Skeletal muscle tissue (tissue), 4 donors: ENCODE results near the gene DNMT3A. TPM values are rescaled to one million over a fixed set of nuclear protein-coding genes. Genes with fewer than 3 reads are reported as not detected.

Source experiments
- H3K27ac ChIP-seq: one replicate; pipeline ENCODE4 v1.7.0; 2013; ENCODE audit warnings: mild to moderate bottlenecking, low read depth, low read length, inconsistent platforms
- H3K27me3 ChIP-seq, 3 donors: one replicate each; pipeline ENCODE4 v1.7.0; 2013; ENCODE audit warnings: low read length in 3 of 3; ENCODE audit not compliant: control insufficient read depth in 3 of 3, insufficient read depth in 3 of 3
- H3K36me3 ChIP-seq, 3 donors: one replicate each; pipeline ENCODE4 v1.7.0; 2013; ENCODE audit warnings: low read length in 3 of 3; ENCODE audit not compliant: control insufficient read depth in 3 of 3, insufficient read depth in 3 of 3
- H3K4me1 ChIP-seq, 3 donors: one replicate each; pipeline ENCODE4 v1.7.0; 2013; ENCODE audit warnings: low read length in 3 of 3, mild to moderate bottlenecking in 3 of 3; ENCODE audit not compliant: control insufficient read depth in 3 of 3, insufficient read depth in 3 of 3
- H3K4me3 ChIP-seq, 3 donors: one replicate each; pipeline ENCODE4 v1.7.0; 2013; ENCODE audit warnings: low read length in 3 of 3
- H3K9ac ChIP-seq, 3 donors: one replicate each; pipeline ENCODE4 v1.7.0; 2013; ENCODE audit warnings: low read length in 3 of 3, mild to moderate bottlenecking in 3 of 3, moderate library complexity in 2 of 3, low read depth in 1 of 3
- H3K9me3 ChIP-seq, 3 donors: one replicate each; pipeline ENCODE4 v1.7.0; 2013; ENCODE audit warnings: low read length in 3 of 3; ENCODE audit not compliant: control insufficient read depth in 3 of 3
- total RNA-seq: library from RNA; depleted of rRNA; stranded (reverse); fragments of >200 nt; gene quantifications from one replicate; pipeline ENCODE4 v1.2.3, GENCODE V29; 2014
- donor health status: Osteomylitis.

DNMT3A gene
- total RNA-seq, 1 donor from 2014 or later: 62.1 TPM

DNA sequence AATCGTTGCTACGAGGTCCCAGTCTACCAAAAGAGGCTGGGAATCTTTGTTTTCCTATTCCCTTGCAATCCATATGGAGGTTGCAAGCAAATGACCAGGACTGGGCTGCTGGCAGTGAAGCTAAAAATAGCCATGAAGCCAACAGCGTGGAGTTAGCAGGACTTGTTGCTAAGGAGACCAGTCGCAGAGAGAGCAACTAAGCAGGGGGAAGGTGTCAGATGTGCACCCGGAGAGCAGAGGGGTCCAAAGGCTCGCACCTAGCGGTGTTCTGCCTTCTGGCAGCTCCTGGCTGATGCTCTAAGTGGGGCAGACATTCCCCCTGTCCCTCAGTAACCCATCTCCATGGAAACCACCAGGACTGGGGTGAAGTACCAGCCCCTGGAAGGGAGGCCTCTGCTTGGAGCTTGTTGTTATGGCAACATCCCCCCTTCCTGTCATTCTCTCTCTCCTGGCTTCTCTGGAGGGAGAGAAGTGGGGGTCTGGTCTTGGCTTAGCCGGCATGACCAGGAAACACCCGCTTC, 84.6 kb downstream of the DNMT3A start:
- Histone ChIP-seq H3K9me3 (no peaks in the 10 kb centered on the region), H3K27me3 (no peaks in the 10 kb centered on the region), H3K9ac (peak overlapping the region; percentile 25 to 71 (median 40)), H3K4me1 (peaks cover 19 to 34% (median 25%) of the 10 kb centered on the region in 3 donors), H3K4me3 (no peak overlapping the region), H3K36me3 (peaks cover 14 to 38% (median 26%) of the 10 kb centered on the region in 3 donors), H3K27ac (peak overlapping the region; percentile 71)

DNA sequence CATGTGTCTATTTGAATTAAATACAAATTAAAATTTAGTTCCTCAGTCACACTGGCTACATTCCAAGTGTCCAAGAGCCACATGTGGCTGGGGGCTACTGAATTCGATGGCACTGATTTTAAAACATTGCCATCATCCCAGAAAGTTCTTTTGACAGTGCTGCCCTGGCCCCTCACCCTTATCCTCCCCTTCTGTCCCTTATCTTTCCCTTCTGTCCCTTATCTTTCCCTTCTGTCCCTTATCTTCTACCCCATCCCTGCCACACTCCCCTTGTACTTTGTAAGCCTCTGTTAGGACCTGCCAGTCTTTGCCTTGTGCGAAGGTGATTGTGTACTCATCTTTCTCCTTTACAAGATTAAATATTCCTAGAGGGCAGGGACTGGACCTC, 85.2 kb downstream of the DNMT3A start:
- Histone ChIP-seq H3K27me3 (no peaks in the 10 kb centered on the region), H3K4me1 (peaks cover 19 to 37% (median 30%) of the 10 kb centered on the region in 3 donors), H3K4me3 (no peak overlapping the region), H3K9ac (peak overlapping the region in 2 of 3 donors; percentile 25 to 54), H3K36me3 (peaks cover 14 to 38% (median 26%) of the 10 kb centered on the region in 3 donors), H3K9me3 (no peaks in the 10 kb centered on the region), H3K27ac (peak overlapping the region; percentile 71)

DNA sequence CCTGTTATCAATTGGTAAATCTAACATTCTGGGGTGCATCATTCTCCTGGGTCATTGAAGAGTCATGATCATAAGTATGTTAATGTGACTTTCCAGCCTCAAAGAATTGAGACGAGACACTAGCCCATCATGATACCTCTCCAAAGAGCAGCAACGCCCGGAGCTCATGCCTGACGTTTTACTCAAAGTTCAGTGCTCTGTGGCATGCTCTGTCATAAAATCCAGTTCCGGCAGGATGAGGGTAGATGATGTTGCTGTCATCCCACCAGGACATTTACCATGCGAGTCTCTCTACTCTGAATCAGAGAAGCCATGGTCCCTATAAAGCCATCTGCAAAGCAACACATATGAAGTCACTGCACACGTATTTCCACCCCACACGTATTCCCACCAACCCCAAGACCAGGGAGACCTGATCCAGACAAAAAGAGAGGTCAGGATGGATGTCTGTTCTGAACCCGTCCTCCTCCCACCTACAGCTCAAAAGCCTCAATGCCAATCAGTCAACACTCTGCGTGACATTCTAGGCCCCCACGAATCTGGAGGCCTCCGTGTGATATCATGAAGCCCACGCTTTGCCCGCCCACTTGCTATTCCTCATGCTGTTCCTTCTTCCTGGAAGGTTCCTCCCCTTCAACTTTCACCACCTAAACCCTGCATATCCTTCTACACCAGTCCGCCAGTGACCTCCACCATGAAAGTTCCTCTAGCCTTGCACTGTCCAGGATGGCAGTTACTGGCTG, 85.8 kb downstream of the DNMT3A start:
- Histone ChIP-seq H3K27ac (no peak overlapping the region), H3K9me3 (no peaks in the 10 kb centered on the region), H3K36me3 (peaks cover 14 to 38% (median 26%) of the 10 kb centered on the region in 3 donors)

DNA sequence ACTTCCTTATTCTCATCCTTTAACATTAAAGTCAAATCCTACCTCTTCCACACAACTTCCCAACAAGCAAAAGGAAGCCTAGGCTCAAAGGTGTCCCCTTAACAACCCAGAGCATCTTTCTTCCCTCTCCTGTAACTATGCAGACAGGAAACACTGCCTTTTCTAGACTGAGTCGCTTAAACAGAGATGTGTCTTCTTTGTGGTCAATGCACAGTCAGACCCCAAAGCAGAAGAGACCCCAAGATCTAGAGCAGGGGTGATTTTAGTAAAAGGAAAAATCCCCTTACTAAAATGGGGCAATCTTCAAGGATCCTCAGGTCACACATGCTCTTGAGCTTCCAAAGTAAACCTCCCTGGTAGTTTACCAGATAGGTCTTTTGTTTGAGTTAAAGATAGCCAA, 86.8 kb downstream of the DNMT3A start:
- Histone ChIP-seq H3K4me3 (no peak overlapping the region), H3K9ac (no peak overlapping the region), H3K27me3 (no peaks in the 10 kb centered on the region), H3K36me3 (peaks cover 10 to 33% (median 26%) of the 10 kb centered on the region in 3 donors), H3K27ac (no peak overlapping the region), H3K4me1 (peaks cover 19 to 35% (median 30%) of the 10 kb centered on the region in 3 donors), H3K9me3 (no peaks in the 10 kb centered on the region)

More for the DNA sequence above, 85.8 kb downstream of the DNMT3A start:
- Histone ChIP-seq H3K9ac (no peak overlapping the region), H3K4me1 (peaks cover 19 to 39% (median 34%) of the 10 kb centered on the region in 3 donors), H3K27me3 (no peaks in the 10 kb centered on the region), H3K4me3 (no peak overlapping the region)

DNA sequence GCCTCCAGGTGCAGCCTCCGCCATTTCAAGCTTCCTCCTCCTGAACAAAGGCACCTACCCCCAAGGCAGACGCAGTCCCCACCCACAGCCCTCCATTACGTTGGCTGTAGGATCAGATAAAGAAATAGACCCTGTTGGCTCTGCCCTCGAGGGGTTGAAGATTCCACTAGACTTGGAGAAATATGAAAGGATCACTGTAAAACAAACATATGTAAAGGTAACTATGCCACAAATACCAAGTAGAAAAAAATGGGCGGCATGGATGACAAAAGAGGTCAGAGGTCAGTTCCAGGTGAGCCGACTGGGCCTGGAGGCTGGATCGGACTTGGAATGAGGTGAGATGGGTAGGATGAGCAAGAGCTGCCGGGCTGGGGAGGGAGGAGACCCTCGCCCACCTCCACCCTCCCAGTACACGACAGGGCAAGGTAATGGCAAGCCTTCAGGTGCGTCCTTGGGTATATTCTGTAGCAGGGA, 88.5 kb downstream of the DNMT3A start:
- Histone ChIP-seq H3K4me1 (peaks cover 16 to 28% (median 27%) of the 10 kb centered on the region in 3 donors), H3K9ac (peak overlapping the region in 1 of 3 donors; percentile 60), H3K27ac (no peak overlapping the region), H3K36me3 (peaks cover 12 to 24% (median 24%) of the 10 kb centered on the region in 3 donors), H3K27me3 (no peaks in the 10 kb centered on the region), H3K4me3 (no peak overlapping the region), H3K9me3 (no peaks in the 10 kb centered on the region)

DNA sequence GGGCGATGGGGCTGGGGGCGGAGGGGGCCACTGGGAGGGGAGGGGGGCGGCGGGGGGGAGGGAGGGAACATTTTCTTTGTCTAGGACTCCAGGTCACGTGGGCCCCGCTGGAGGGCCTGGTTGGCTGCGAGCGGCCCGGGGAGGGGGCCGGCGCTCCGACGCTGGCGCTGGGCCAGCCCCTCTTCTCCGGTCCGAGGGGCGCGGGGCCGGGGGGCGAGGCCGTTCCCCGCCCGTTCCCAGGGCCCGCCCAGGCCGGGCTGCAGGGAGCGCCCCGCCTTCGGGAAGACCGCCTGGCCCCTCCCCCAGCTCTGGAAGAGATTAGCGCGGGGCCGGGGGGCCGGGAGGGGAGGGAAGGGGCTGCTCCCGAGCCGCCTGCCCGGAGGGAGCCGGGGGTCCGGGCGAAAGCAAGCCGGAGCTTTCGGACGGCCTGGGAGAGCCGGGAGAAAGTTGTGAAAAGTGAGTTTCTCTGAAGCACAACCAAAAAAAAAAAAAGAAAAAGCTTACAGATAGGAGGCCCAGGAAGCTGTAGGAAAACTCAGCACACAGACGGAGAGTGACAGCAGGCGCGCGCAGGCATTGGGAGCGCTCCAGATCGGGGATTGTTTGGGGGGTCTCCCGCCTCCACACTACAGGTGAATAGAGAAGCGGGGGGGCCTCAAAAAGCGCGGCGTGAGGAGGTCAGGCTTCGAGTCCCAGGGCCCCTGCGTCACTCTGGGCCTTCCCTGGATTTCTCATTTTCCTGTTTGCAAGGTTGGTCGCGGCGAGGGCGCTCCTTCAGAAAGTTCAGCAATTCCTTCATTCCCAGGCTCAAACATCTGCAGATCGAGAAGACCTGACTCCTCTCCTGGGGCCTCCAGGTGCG, 89.2 kb downstream of the DNMT3A start:
- H3K9ac ChIP-seq: peak overlapping the region in 2 of 3 donors; percentile 19 to 60
- H3K36me3 ChIP-seq: peaks cover 17 to 29% (median 29%) of the 10 kb centered on the region in 3 donors
- H3K27me3 ChIP-seq: no peaks in the 10 kb centered on the region
- H3K27ac ChIP-seq: no peak overlapping the region
- peak overlapping the region in 2 of 3 donors; percentile 23 to 35 for H3K4me3 ChIP-seq
- no peaks in the 10 kb centered on the region for H3K9me3 ChIP-seq
- H3K4me1 ChIP-seq: peaks cover 13 to 23% (median 21%) of the 10 kb centered on the region in 3 donors

DNA sequence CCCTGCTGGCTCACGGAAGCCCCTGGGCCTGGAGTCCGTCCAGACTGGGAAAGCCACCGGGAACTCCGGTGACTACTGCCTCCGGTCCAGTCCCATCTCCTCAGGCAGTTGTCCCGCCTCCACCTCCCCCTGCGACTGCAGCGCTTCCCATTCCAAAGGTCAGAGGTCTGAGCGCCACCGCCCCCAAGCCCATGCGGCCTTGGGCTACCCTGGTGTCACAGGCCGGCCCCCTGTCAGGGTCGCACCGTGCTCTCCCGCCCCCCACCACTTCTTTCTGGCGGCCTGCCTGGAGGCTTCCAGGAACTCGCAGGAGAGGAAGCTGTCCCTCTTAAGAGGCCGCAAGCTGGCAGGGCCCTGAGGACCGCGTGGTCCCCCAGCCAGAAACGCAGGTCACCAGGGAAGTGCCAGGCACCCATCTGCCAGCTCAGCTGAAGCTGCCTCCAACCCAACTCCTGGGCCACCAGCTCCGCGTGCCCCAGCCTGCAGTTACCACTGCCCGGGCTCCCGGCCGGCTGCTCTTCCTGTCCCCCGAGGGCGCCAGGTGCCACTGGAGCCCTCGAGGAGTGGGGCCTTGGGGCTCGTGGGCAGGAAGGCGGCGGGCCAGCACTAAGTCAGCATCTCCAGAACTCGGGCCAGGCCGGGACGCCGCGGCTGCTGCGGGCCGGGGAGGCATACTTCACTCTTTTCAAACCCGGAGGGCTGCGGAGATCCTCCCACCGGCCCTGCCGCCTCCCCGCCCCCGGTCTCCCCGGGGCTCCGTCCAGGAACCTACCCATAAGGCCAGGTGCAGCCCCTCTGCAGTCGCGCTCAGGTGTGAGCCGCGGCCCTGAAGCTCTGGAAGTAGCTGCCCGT, 90.1 kb downstream of the DNMT3A start:
- H3K27me3 ChIP-seq: no peaks in the 10 kb centered on the region
- no peaks in the 10 kb centered on the region for H3K9me3 ChIP-seq
- H3K4me3 ChIP-seq: peak overlapping the region in 2 of 3 donors; percentile 52
- no peak overlapping the region for H3K27ac ChIP-seq
- H3K4me1 ChIP-seq: peaks cover 5 to 14% (median 12%) of the 10 kb centered on the region in 3 donors
- H3K9ac ChIP-seq: peak overlapping the region; percentile 50 to 57 (median 51)
- H3K36me3 ChIP-seq: peaks cover 26 to 38% (median 37%) of the 10 kb centered on the region in 3 donors

DNA sequence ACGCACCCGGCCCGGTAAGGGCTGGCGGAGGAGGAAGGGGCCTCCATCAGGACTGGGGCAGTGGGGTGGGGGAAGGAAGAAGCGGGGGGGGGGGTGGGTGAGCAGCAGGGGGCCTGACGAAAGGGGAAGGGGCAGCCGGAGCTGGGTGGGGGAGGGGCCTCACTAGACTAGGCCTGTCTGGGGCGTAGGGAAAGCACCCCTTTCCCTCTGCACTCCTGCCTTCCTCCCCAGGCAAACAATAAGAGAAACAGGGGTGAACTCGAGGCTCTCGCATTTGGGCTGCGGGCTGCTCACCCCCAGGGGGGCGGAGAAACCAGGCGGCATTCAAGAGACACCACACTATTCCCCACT, 90.7 kb downstream of the DNMT3A start:
- no peaks in the 10 kb centered on the region for H3K27me3 ChIP-seq
- H3K27ac ChIP-seq: no peak overlapping the region
- peak overlapping the region in 2 of 3 donors; percentile 25 to 50 for H3K9ac ChIP-seq
- peaks cover 3 to 9% (median 7%) of the 10 kb centered on the region in 3 donors for H3K4me1 ChIP-seq
- peaks cover 29 to 44% (median 40%) of the 10 kb centered on the region in 3 donors for H3K36me3 ChIP-seq
- no peaks in the 10 kb centered on the region for H3K9me3 ChIP-seq
- peak overlapping the region in 1 of 3 donors; percentile 52 for H3K4me3 ChIP-seq
